SK-N-SH (cell line): ENCODE measurements around the gene CDH15. TPM values are rescaled to one million over a fixed set of nuclear protein-coding genes. Genes with fewer than 3 reads are reported as not detected.

Source experiments
- CTCF ChIA-PET: fragments of 300-600, 350-600 bp; formaldehyde crosslinking; extraction: SDS; loops from one replicate; lab custom pipeline; 2021; lab: Yijun Ruan, JAX
- POLR2A ChIA-PET: fragments of 350-600 bp; sonication (Branson Sonifier 250); formaldehyde crosslinking; extraction: SDS; loops from one replicate; lab custom pipeline; 2020; ENCODE audit warnings: antibody characterized with exemption, inconsistent platforms; lab: Yijun Ruan, JAX
- DNase-seq: peaks from one replicate; pipeline ENCODE4 v3.0.0; 2012
- H2AFZ ChIP-seq: fragments of 200-600 bp; sonication (generic); 2 replicates; pipeline ENCODE4 v1.8.1; 2016; ENCODE audit warnings: antibody characterized with exemption, mild to moderate bottlenecking, low read depth
- H3F3A ChIP-seq: fragments of 200-600 bp; sonication (generic); replicated peaks from 2 replicates; pipeline ENCODE3; 2016; ENCODE audit warnings: antibody characterized with exemption, mild to moderate bottlenecking; ENCODE audit not compliant: insufficient read depth
- H3K27ac ChIP-seq, 2 experiments: fragments of 200-500 bp in 1 of 2; fragments of 200-600 bp in 1 of 2; sonication (Bioruptor generic) in 1 of 2; sonication (generic), shearing (Covaris generic) in 1 of 2; 2 replicates each; pipeline versions ENCODE4 v1.5.1 to v1.6.1; 2014 to 2016; ENCODE audit warnings: low read depth in 2 of 2, inconsistent platforms in 1 of 2, low read length in 1 of 2, mild to moderate bottlenecking in 1 of 2, mixed read lengths in 1 of 2
- H3K27me3 ChIP-seq: fragments of 200-600 bp; sonication (generic), shearing (Covaris generic); 2 replicates; pipeline ENCODE4 v1.6.1; 2016; ENCODE audit warnings: mixed run types; ENCODE audit not compliant: insufficient read depth
- H3K36me3 ChIP-seq, 2 experiments: fragments of 200-500 bp in 1 of 2; fragments of 200-600 bp in 1 of 2; sonication (Bioruptor generic) in 1 of 2; sonication (generic) in 1 of 2; replicated peaks in 1 of 2; 2 replicates each; pipeline versions ENCODE3 to v1.5.1; 2014 to 2016; ENCODE audit warnings: low read length in 1 of 2, mild to moderate bottlenecking in 1 of 2; ENCODE audit not compliant: insufficient read depth in 2 of 2, control insufficient read depth in 1 of 2
- H3K4me1 ChIP-seq, 2 experiments: fragments of 200-500 bp in 1 of 2; fragments of 200-600 bp in 1 of 2; sonication (Bioruptor generic) in 1 of 2; sonication (generic), shearing (Covaris generic) in 1 of 2; 2 replicates each; pipeline versions ENCODE4 v1.5.1 to v1.6.1; 2014 to 2016; ENCODE audit warnings: low read depth in 1 of 2, low read length in 1 of 2, mixed run types in 1 of 2; ENCODE audit not compliant: insufficient read depth in 2 of 2, control insufficient read depth in 1 of 2
- H3K4me2 ChIP-seq: fragments of 200-600 bp; sonication (generic), shearing (Covaris generic); 2 replicates; pipeline ENCODE4 v1.6.1; 2017; ENCODE audit warnings: mixed run types
- H3K4me3 ChIP-seq, 2 experiments: fragments of 200-500 bp in 1 of 2; fragments of 200-600 bp in 1 of 2; sonication (Bioruptor generic) in 1 of 2; sonication (generic), shearing (Covaris generic) in 1 of 2; 2 replicates each; pipeline versions ENCODE4 v1.5.1 to v1.8.1; 2014 to 2016; ENCODE audit warnings: low read depth in 2 of 2, inconsistent platforms in 1 of 2, low read length in 1 of 2, mild to moderate bottlenecking in 1 of 2, mixed read lengths in 1 of 2, moderate library complexity in 1 of 2
- H3K79me2 ChIP-seq: fragments of 200-600 bp; sonication (generic); 2 replicates; pipeline ENCODE4 v1.8.1; 2017; ENCODE audit warnings: mild to moderate bottlenecking; ENCODE audit not compliant: insufficient read depth
- H3K9ac ChIP-seq: fragments of 200-600 bp; sonication (generic); 2 replicates; pipeline ENCODE4 v1.6.1; 2017; ENCODE audit warnings: mixed run types
- H3K9me2 ChIP-seq: fragments of 200-600 bp; sonication (generic); 2 replicates; pipeline ENCODE4 v1.6.1; 2017; ENCODE audit warnings: mixed run types
- H3K9me3 ChIP-seq: fragments of 200-600 bp; sonication (generic); 2 replicates; pipeline ENCODE4 v1.6.1; 2017; ENCODE audit warnings: mixed run types, mild to moderate bottlenecking, moderate library complexity
- H4K20me1 ChIP-seq: fragments of 200-600 bp; sonication (generic); 2 replicates; pipeline ENCODE4 v1.6.1; 2017; ENCODE audit warnings: mild to moderate bottlenecking, mixed run types; ENCODE audit not compliant: insufficient read depth
- CTCF ChIP-seq: fragments of 200-600 bp; sonication (generic); IDR thresholded peaks from 2 replicates; pipeline ENCODE4 v1.6.1; 2017; ENCODE audit warnings: antibody characterized with exemption, mild to moderate bottlenecking, moderate library complexity
- EZH2phosphoT487 ChIP-seq: fragments of 200-600 bp; sonication (generic); IDR thresholded peaks from 2 replicates; pipeline ENCODE4 v1.6.1; 2017; ENCODE audit warnings: low read depth, mixed run types, mild to moderate bottlenecking, antibody characterized with exemption, moderate library complexity, borderline replicate concordance
- FOXM1 ChIP-seq: IDR thresholded peaks from 2 replicates; pipeline ENCODE4 v1.4.0; 2012; ENCODE audit warnings: low read depth, mild to moderate bottlenecking
- GABPA ChIP-seq: IDR thresholded peaks from 2 replicates; pipeline ENCODE4 v1.4.0; 2012; ENCODE audit warnings: low read depth, mild to moderate bottlenecking
- JUND ChIP-seq: IDR thresholded peaks from 2 replicates; pipeline ENCODE4 v1.4.0; 2012
- MXI1 ChIP-seq: IDR thresholded peaks from 2 replicates; pipeline ENCODE4 v1.6.1; 2012; ENCODE audit warnings: mild to moderate bottlenecking, low read depth, low read length, improper control_type of control experiment
- POLR2AphosphoS5 ChIP-seq: IDR thresholded peaks from 2 replicates; pipeline ENCODE4 v1.6.1; 2012; ENCODE audit warnings: low read depth, low read length
- RAD21 ChIP-seq: IDR thresholded peaks from 2 replicates; pipeline ENCODE4 v1.6.1; 2012; ENCODE audit warnings: mild to moderate bottlenecking, low read length
- RXRA ChIP-seq: IDR thresholded peaks from 2 replicates; pipeline ENCODE4 v1.4.0; 2012; ENCODE audit warnings: low read depth, mild to moderate bottlenecking, borderline replicate concordance
- SIN3A ChIP-seq: IDR thresholded peaks from 2 replicates; pipeline ENCODE4 v1.6.1; 2012; ENCODE audit warnings: low read depth, mild to moderate bottlenecking, low read length, moderate library complexity, borderline replicate concordance
- TCF12 ChIP-seq: IDR thresholded peaks from 2 replicates; pipeline ENCODE4 v1.4.0; 2012
- TEAD4 ChIP-seq: IDR thresholded peaks from 2 replicates; pipeline ENCODE4 v1.4.0; 2012; ENCODE audit warnings: mild to moderate bottlenecking, borderline replicate concordance; ENCODE audit not compliant: insufficient read depth
- USF2 ChIP-seq: fragments of 150-350 bp; IDR thresholded peaks from 2 replicates; pipeline ENCODE4 v1.6.1; 2017; ENCODE audit warnings: antibody characterized with exemption, low read length, low read depth, borderline replicate concordance
- YY1 ChIP-seq: IDR thresholded peaks from 2 replicates; pipeline ENCODE4 v1.4.0; 2012; ENCODE audit warnings: low read depth, mild to moderate bottlenecking
- WGBS: methylation state at CpG from one replicate; pipeline ENCODE4 v1.1.6; 2017; ENCODE audit warnings: low lambda C conversion rate; 5-methylcytosine and 5-hydroxymethylcytosine counted together
- polyA plus RNA-seq, 3 experiments: library from polyadenylated mRNA; depleted of rRNA; stranded (reverse); fragments of >200 nt; gene quantifications; 2 replicates each; pipeline ENCODE4 v1.2.3, GENCODE V29; 2012

CDH15 gene
- polyA plus RNA-seq, 1 of the 3 experiments (the other 2 are of a cell fraction), result 0.03 TPM

- H3K9ac ChIP-seq, result no peak overlapping the region
- H3K4me2 ChIP-seq, result no peak overlapping the region
- H3K27me3 ChIP-seq, result no peaks in the 10 kb centered on the region
- H3K79me2 ChIP-seq, result no peaks in the 10 kb centered on the region
- 0 out of 2 replicates have a peak, but pooled peaks cover 5% of the 10 kb centered on the region for H4K20me1 ChIP-seq
- H3K4me1 ChIP-seq, result peaks cover 0 to 11% of the 10 kb centered on the region in 2 experiments; a peak in 1 of 4 replicates
- H3K4me3 ChIP-seq, result no peak overlapping the region
- no peak overlapping the region for H3K27ac ChIP-seq
- TF ChIP-seq TEAD4 (no peak), RXRA (no peak), MXI1 (no peak)
- TF ChIP-seq, all 33 proteins: peak for 0
- no peaks in the 10 kb centered on the region for H3K9me3 ChIP-seq
- H3K36me3 ChIP-seq, result peaks cover 0 to 13% of the 10 kb centered on the region in 2 experiments
- H3F3A ChIP-seq, result no peaks in the 10 kb centered on the region
- ChIA-PET POLR2A (no interaction called here), CTCF (no interaction called here)
- 95% methylated on average over 25 of the region's 31 CpGs for WGBS
- no peak overlapping the region for H2AFZ ChIP-seq
- DNase-seq, result no peak
- H3K9me2 ChIP-seq, result no peaks in the 10 kb centered on the region
These were observed 30.3 kb upstream of the CDH15 start for GRCh38 chr16:89140981-89141883.

- H2AFZ ChIP-seq, result no peak overlapping the region
- DNase-seq, result no peak
- H3K4me3 ChIP-seq, result no peak overlapping the region
- H3K27me3 ChIP-seq, result no peaks in the 10 kb centered on the region
- POLR2A ChIA-PET, result no interaction called here
- 0 out of 2 replicates have a peak, but pooled peaks cover 5% of the 10 kb centered on the region for H4K20me1 ChIP-seq
- TF ChIP-seq EZH2phosphoT487 (no peak), TCF12 (no peak), CTCF (no peak), POLR2AphosphoS5 (no peak), FOXM1 (no peak), GABPA (no peak), JUND (no peak), YY1 (no peak), RAD21 (no peak), USF2 (no peak), SIN3A (no peak)
- H3K4me1 ChIP-seq, result peaks cover 0 to 11% of the 10 kb centered on the region in 2 experiments; a peak in 1 of 4 replicates
- no peaks in the 10 kb centered on the region for H3K79me2 ChIP-seq
- H3K4me2 ChIP-seq, result no peak overlapping the region
- CTCF ChIA-PET, result no interaction called here
- no peaks in the 10 kb centered on the region for H3K9me3 ChIP-seq
- no peak overlapping the region for H3K9ac ChIP-seq
- H3K27ac ChIP-seq, result no peak overlapping the region
- peaks cover 0 to 17% of the 10 kb centered on the region in 2 experiments for H3K36me3 ChIP-seq
- H3K9me2 ChIP-seq, result no peaks in the 10 kb centered on the region
- H3F3A ChIP-seq, result no peaks in the 10 kb centered on the region
- 100% methylated on average over 10 of the region's 13 CpGs for WGBS
These were observed 29.7 kb upstream of the CDH15 start for GRCh38 chr16:89141884-89142267.
